ENCODE measurements around the gene TOP3B.
"Not testable (repeated sequence)": the region's sequence is repeated elsewhere in the genome, so short reads cannot be mapped to it uniquely, and the experiment has no call there.

Gene TOP3B

DNA sequence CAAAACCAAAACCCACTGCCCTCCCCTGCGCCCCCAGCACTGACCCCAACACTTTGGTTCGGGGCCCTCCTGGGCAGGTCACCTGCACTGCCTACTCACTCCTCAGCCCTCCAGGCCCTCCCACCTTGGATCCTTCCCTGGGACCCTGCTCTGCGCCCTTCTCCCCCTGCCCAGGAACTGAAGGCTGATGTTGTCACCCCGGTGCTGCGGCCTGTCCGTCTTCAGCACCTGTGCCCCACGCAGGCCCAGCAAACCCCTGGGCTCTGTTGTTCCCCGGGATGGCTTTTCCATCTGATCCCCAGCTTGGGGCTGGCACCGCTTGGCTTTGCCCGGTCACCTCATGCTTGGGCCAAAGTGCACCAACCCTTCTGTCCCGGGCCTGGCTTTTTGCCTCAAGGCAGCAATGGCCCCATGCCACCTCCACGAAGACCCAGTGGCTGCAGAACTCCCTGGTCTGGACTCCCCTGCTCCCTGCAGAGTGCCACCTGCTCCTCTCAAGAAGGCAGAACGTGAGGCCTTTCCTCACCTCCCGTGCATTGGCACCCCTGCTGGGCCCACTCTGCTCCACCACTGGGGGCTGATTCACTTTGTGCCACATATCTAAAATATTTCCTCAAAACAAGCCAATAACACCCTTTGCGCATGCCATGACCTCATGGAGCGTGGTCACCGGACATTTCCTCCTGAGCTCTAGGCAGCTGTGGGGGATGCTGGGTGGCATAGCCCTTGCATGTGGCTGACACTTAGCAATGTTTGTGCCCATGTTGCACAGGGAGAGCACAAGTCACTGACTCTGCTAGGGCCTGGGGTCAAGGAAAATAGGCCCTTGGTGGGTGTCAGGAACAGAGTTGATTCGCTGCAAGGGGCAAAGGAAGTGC lies 38.8 kb downstream of the TOP3B start:
- DNase-seq (ENCODE audit: low spot score): no peak
- TF ChIP-seq, protein P1, sequence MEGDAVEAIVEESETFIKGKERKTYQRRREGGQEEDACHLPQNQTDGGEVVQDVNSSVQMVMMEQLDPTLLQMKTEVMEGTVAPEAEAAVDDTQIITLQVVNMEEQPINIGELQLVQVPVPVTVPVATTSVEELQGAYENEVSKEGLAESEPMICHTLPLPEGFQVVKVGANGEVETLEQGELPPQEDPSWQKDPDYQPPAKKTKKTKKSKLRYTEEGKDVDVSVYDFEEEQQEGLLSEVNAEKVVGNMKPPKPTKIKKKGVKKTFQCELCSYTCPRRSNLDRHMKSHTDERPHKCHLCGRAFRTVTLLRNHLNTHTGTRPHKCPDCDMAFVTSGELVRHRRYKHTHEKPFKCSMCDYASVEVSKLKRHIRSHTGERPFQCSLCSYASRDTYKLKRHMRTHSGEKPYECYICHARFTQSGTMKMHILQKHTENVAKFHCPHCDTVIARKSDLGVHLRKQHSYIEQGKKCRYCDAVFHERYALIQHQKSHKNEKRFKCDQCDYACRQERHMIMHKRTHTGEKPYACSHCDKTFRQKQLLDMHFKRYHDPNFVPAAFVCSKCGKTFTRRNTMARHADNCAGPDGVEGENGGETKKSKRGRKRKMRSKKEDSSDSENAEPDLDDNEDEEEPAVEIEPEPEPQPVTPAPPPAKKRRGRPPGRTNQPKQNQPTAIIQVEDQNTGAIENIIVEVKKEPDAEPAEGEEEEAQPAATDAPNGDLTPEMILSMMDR (IDR thresholded peaks at IDR 0.05; ENCODE audit: extremely low read depth, insufficient read depth, missing control alignments): no peak
- in situ Hi-C loops (cut with MboI; ENCODE audit: low pct_unique_long_range_greater_than_20kb, low sequenced_read_pairs, unreplicated experiment): loop anchor here (10.0 kb wide), 2 partner anchors 209 to 239 kb away; partner anchors contain the start of gene YPEL1

DNA sequence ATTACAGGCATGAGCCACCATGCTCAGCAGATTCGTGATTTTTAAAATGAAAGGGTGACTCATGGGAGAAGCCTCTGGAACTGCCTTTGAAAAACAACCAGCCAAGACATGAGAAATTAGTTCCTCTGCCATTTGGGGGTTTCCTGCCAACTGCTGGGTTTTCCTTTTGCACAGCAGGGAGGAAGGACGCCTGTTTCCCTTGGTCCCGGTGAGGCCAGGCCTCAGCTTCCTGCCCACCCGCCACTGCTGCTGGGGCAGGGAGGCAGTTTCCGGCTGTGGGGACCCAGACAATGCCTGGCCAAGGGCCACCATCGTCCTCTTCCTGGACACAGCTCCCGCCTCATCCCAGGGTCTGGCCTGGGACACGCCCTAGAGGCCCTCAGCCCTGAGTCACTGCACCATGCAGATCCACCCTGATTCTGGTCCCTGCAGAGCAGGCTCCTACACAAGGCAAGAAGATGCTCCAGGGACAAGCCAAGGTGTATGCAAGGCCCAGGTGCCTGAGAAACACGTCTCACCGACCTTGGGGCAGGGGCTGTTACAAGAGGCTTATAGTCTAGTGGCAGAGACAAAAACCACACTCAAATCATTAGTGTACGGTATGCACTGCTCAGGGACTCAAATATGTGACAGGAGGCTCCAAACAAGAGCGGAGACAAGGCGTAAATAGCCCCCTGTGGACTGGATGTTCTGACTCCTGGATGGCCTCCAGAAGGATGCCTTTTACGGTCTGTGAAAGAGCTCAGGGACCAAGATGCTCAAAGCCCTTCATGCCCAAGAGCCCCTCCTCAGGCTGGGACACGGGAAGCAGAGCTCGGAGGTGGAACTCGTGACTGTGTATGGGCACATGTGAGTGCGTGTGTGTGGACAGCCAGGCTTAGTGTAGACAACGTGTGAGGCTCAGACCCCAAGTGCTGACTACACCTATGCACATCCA lies 39.9 kb downstream of the TOP3B start:
- TF ChIP-seq, protein P1 (IDR thresholded peaks at IDR 0.05; ENCODE audit: extremely low read depth, insufficient read depth, missing control alignments): no peak
- in situ Hi-C loops (cut with MboI; ENCODE audit: low pct_unique_long_range_greater_than_20kb, low sequenced_read_pairs, unreplicated experiment): loop anchor here (10.0 kb wide), 2 partner anchors 208 to 238 kb away; partner anchors contain the start of gene YPEL1
- DNase-seq (ENCODE audit: low spot score): no peak

DNA sequence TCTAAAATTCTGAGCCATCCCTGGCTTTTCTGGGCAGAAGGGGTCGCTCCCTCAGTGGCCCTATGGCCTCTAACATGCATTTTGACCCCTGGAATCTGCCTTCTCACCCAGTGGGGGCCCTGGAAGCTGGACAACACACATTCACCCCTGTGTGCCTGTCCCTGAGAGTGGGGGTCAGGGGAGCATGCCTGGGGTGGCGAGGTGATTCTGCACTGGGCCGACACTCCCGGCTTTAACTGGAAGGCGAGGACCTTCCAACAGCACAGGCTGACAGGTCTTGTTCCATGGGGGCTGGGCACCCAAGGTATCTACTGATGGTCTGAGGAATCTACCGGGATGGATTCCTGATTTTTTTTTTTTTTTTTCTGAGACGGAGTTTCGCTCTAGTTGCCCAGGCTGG lies 40.7 kb downstream of the TOP3B start:
- no peak for DNase-seq (ENCODE audit: low spot score)
- in situ Hi-C loops (cut with MboI; ENCODE audit: low pct_unique_long_range_greater_than_20kb, low sequenced_read_pairs, unreplicated experiment): loop anchor here (10.0 kb wide), 2 partner anchors 207 to 237 kb away; partner anchors contain the start of gene YPEL1
- TF ChIP-seq, protein P1 (IDR thresholded peaks at IDR 0.05; ENCODE audit: extremely low read depth, insufficient read depth, missing control alignments): no peak

DNA sequence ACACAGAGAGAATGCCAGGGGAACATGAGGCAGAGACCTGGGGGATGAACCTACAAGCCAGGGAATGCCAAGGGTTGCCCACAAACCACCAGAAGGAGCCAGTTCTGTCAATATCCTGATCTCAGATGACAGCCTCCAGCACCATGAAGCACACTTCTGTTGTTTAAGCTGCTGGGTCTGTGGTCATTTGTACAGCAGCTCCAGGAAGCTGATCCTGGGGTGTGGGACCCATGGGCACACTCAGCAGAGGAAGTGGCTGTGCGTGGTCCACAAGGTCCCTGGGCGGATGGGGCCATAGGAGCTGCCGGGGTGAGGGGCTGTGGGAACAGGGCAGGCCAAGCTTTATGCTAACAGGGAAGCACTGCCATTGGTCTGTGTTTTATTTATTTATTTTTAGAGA lies 42.1 kb downstream of the TOP3B start:
- DNase-seq (ENCODE audit: low spot score): no peak
- in situ Hi-C loops (cut with MboI; ENCODE audit: low pct_unique_long_range_greater_than_20kb, low sequenced_read_pairs, unreplicated experiment): loop anchor here (10.0 kb wide), 2 partner anchors 206 to 236 kb away; partner anchors contain the start of gene YPEL1
- TF ChIP-seq, protein P1 (IDR thresholded peaks at IDR 0.05; ENCODE audit: extremely low read depth, insufficient read depth, missing control alignments): no peak

DNA sequence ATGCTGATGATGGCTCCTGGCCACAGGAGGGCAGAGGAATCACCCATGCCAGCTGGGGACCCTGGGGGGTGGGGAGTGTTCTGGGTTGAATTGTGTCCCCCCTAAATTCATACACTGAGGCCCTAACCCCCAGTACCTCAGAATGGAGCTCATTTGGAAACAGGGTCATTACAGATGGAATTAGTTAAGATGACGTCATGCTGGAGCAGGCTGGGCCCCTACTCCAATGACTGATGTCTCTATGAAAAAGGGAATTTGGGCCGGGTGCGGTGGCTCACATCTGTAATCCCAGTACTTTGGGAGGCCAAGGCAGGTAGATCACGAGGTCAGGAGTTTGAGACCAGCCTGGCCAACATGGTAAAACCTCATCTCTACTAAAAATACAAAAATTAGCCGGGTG lies 42.7 kb downstream of the TOP3B start:
- in situ Hi-C loops (cut with MboI; ENCODE audit: low pct_unique_long_range_greater_than_20kb, low sequenced_read_pairs, unreplicated experiment): loop anchor here (10.0 kb wide), 2 partner anchors 205 to 235 kb away; partner anchors contain the start of gene YPEL1
- not testable (repeated sequence) for DNase-seq (ENCODE audit: low spot score)

DNA sequence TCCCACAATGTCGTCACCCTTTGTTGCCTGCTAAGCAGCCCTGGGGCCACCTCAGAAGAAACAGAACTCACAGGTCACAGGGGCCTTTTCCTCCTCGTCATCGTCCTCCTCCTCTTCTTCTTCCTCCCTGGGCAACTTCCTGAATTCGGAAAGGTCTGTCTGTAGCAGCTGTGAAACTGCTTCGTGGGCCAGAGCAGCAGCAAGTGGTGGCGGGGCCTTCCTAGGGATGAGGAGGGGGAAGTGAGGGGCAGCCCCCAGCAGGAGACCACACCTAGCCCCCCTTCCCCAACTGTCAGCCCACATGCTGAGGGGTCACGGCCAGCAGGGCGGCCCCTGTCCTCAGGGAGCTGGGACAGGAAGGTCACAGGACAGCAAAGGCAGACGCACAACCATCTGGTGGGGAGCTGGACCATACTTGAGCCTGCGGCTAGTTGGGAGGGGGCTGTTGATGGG lies 43.1 kb downstream of the TOP3B start:
- TF ChIP-seq, protein P1 (IDR thresholded peaks at IDR 0.05; ENCODE audit: extremely low read depth, insufficient read depth, missing control alignments): no peak
- in situ Hi-C loops (cut with MboI; ENCODE audit: low pct_unique_long_range_greater_than_20kb, low sequenced_read_pairs, unreplicated experiment): no loop called here
- DNase-seq (ENCODE audit: low spot score): no peak

Data from GM13977 (cell line).